Stimulated activated CD4-positive, alpha-beta T cell treated with anti-CD3 and anti-CD28 coated beads, Interleukin-2, amount 100 ng/mL, for 48 hours (primary cell): ENCODE results near the gene CPNE1.
"Not testable (repeated sequence)": the region's sequence is repeated elsewhere in the genome, so short reads cannot be mapped to it uniquely, and the experiment has no call there.

Experiments used
- DNase-seq, 2 donors: peaks; one replicate each; pipeline ENCODE4 v3.0.0-alpha.2; 2020

The CPNE1 gene

GRCh38 chr20:35664466-35665206 is at the start of gene CPNE1, which contains the start of gene RBM12:
Gene CPNE1, minus strand, starts transcription at chr20:35664900. Its CDS starts 31,977 bp downstream, at chr20:35632923.
Gene RBM12, minus strand, starts transcription at chr20:35664900. Its CDS starts 9,578 bp downstream, at chr20:35655322.
- DNase-seq: peak; percentile 88

GRCh38 chr20:35714127-35714526 is 49.4 kb upstream of the CPNE1 start:
- DNase-seq: no peak

GRCh38 chr20:35713120-35713519 is 48.4 kb upstream of the CPNE1 start:
- DNase-seq: not testable (repeated sequence)

- DNase-seq: no peak
Measured at GRCh38 chr20:35711588-35712209, 47.0 kb upstream of the CPNE1 start.

- no peak for DNase-seq
Measured at GRCh38 chr20:35710884-35711587, 46.3 kb upstream of the CPNE1 start.

- no peak for DNase-seq
Measured at GRCh38 chr20:35710039-35710438, 45.3 kb upstream of the CPNE1 start.

- DNase-seq: no peak
Measured at GRCh38 chr20:35709259-35709658, 44.6 kb upstream of the CPNE1 start.

- no peak for DNase-seq
Measured at GRCh38 chr20:35708502-35708901, 43.8 kb upstream of the CPNE1 start.

GRCh38 chr20:35706591-35707529 is 42.2 kb upstream of the CPNE1 start:
- not testable (repeated sequence) for DNase-seq

GRCh38 chr20:35705894-35706293 is 41.2 kb upstream of the CPNE1 start:
- DNase-seq: not testable (repeated sequence)

GRCh38 chr20:35704514-35705261 is 40.0 kb upstream of the CPNE1 start:
- no peak for DNase-seq

GRCh38 chr20:35702824-35703695 is 38.4 kb upstream of the CPNE1 start:
- no peak for DNase-seq

- DNase-seq: no peak
Measured at GRCh38 chr20:35702051-35702823, 37.5 kb upstream of the CPNE1 start.

GRCh38 chr20:35700625-35701148 is 36.0 kb upstream of the CPNE1 start:
- no peak for DNase-seq

- DNase-seq: no peak
Measured at GRCh38 chr20:35699957-35700624, 35.4 kb upstream of the CPNE1 start.

GRCh38 chr20:35699127-35699956 is 34.6 kb upstream of the CPNE1 start, which contains the start of the genes NFS1 and ROMO1:
Gene NFS1, minus strand, starts transcription at chr20:35699352. Its CDS starts 64 bp downstream, at chr20:35699288.
Gene ROMO1, plus strand, starts transcription at chr20:35699405. Its CDS starts 228 bp downstream, at chr20:35699633.
- peak; percentile 81 to 83 for DNase-seq

GRCh38 chr20:35698298-35699126 is 33.8 kb upstream of the CPNE1 start:
- DNase-seq: peak in 1 of 2 donors; percentile 23
